Measurements from ENCODE around the gene VRK2. TPM values are rescaled to one million over a fixed set of nuclear protein-coding genes. Genes with fewer than 3 reads are reported as not detected.
"Not testable (repeated sequence)": the region's sequence is repeated elsewhere in the genome, so short reads cannot be mapped to it uniquely, and the experiment has no call there.

The VRK2 gene
- total and polyA plus RNA-seq, 4 donors: 10.1 to 22.3 (median 16.5) TPM

- H3K27ac ChIP-seq (ENCODE audit: low read depth in 1 of 2, low read length in 2 of 2): no peak overlapping the region
- intact Hi-C loops (cut with DNase I): no loop called here
- H3K4me3 ChIP-seq (ENCODE audit: low read length in 2 of 2): no peak overlapping the region
- no peaks in the 10 kb centered on the region for H3K4me1 ChIP-seq (ENCODE audit: control insufficient read depth in 1 of 2, insufficient read depth in 2 of 2, low read length in 2 of 2)
- peaks cover 0 to 3% of the 10 kb centered on the region in 2 donors for H3K36me3 ChIP-seq (ENCODE audit: control insufficient read depth in 1 of 2, insufficient read depth in 2 of 2, low read length in 1 of 2)
- ATAC-seq (ENCODE audit: low FRiP score) (no peak), DNase-seq (no peak)
- H3K9me3 ChIP-seq (ENCODE audit: control insufficient read depth, low read length): no peaks in the 10 kb centered on the region
- H3K27me3 ChIP-seq (ENCODE audit: control insufficient read depth in 1 of 2, insufficient read depth in 2 of 2, low read length in 1 of 2): no peaks in the 10 kb centered on the region
Observed at GRCh38 chr2:58156780-58157179, 110.2 kb downstream of the VRK2 start.

- Histone ChIP-seq H3K4me3 (ENCODE audit: low read length in 2 of 2) (no peak overlapping the region), H3K9me3 (ENCODE audit: control insufficient read depth, low read length) (no peaks in the 10 kb centered on the region), H3K36me3 (ENCODE audit: control insufficient read depth in 1 of 2, insufficient read depth in 2 of 2, low read length in 1 of 2) (peaks cover 0 to 3% of the 10 kb centered on the region in 2 donors), H3K27ac (ENCODE audit: low read depth in 1 of 2, low read length in 2 of 2) (no peak overlapping the region), H3K27me3 (ENCODE audit: control insufficient read depth in 1 of 2, insufficient read depth in 2 of 2, low read length in 1 of 2) (no peaks in the 10 kb centered on the region), H3K4me1 (ENCODE audit: control insufficient read depth in 1 of 2, insufficient read depth in 2 of 2, low read length in 2 of 2) (no peaks in the 10 kb centered on the region)
- intact Hi-C loops (cut with DNase I): no loop called here
- DNase-seq (no peak), ATAC-seq (ENCODE audit: low FRiP score) (no peak)
Observed at GRCh38 chr2:58157754-58158153, 111.1 kb downstream of the VRK2 start.

DNA sequence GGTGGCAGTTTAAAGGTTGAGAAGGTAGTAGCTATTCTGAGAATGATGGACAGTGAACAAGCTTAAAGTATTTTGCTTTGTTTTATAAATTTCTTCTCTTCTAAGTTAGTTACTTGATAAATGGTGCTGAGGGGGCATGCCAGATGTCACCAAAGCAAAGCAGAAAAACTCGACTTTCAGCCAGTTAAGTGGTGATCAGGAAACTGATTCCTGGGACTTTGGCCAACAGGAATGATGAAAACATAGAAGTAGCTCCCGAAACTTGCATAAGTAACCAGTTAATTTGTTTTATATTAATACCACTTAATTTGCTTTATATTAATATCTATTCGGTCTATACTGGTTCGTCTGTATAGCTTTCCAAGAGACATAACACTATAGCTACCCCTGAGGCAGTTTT is 111.9 kb downstream of the VRK2 start:
- no peak for DNase-seq
- Histone ChIP-seq H3K9me3 (ENCODE audit: control insufficient read depth, low read length) (no peaks in the 10 kb centered on the region), H3K4me3 (ENCODE audit: low read length in 2 of 2) (no peak overlapping the region), H3K36me3 (ENCODE audit: control insufficient read depth in 1 of 2, insufficient read depth in 2 of 2, low read length in 1 of 2) (peaks cover 0 to 3% of the 10 kb centered on the region in 2 donors), H3K27ac (ENCODE audit: low read depth in 1 of 2, low read length in 2 of 2) (no peak overlapping the region), H3K27me3 (ENCODE audit: control insufficient read depth in 1 of 2, insufficient read depth in 2 of 2, low read length in 1 of 2) (no peaks in the 10 kb centered on the region), H3K4me1 (ENCODE audit: control insufficient read depth in 1 of 2, insufficient read depth in 2 of 2, low read length in 2 of 2) (no peaks in the 10 kb centered on the region)
- intact Hi-C loops (cut with DNase I): no loop called here
- ATAC-seq (ENCODE audit: low FRiP score): no peak
- WGBS, 2 donors: 63 to 68% methylated on average over 4 of the region's 4 CpGs

DNA sequence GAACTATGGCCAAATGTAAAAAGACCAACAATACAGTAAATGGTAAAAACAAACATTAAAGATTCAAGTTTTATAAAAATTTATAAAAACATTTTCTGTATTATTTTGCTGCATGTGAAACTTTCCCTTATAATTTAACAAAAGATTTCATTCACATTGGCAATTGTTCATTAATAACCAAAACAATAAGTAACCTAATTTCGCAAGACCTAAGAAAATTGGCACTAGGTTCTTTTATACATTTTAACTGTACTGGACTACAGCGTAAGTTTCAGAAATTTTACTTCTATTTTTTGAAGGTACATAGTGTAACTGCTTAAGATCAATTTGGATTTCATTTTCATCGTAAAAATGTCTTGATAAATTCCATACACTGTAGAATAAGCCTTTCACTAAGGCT is 117.3 kb downstream of the VRK2 start:
- intact Hi-C loops (cut with DNase I): no loop called here
- ATAC-seq (ENCODE audit: low FRiP score) (no peak), DNase-seq (no peak)
- 98% methylated on average over 3 of the region's 3 CpGs for WGBS, 2 donors
- Histone ChIP-seq H3K4me1 (ENCODE audit: control insufficient read depth in 1 of 2, insufficient read depth in 2 of 2, low read length in 2 of 2) (no peaks in the 10 kb centered on the region), H3K27me3 (ENCODE audit: control insufficient read depth in 1 of 2, insufficient read depth in 2 of 2, low read length in 1 of 2) (no peaks in the 10 kb centered on the region), H3K9me3 (ENCODE audit: control insufficient read depth, low read length) (no peaks in the 10 kb centered on the region), H3K27ac (ENCODE audit: low read depth in 1 of 2, low read length in 2 of 2) (no peak overlapping the region), H3K4me3 (ENCODE audit: low read length in 2 of 2) (no peak overlapping the region), H3K36me3 (ENCODE audit: control insufficient read depth in 1 of 2, insufficient read depth in 2 of 2, low read length in 1 of 2) (peaks cover 0 to 3% of the 10 kb centered on the region in 2 donors)

- ATAC-seq (ENCODE audit: low FRiP score); H3K36me3 ChIP-seq (ENCODE audit: control insufficient read depth in 1 of 2, insufficient read depth in 2 of 2, low read length in 1 of 2); H3K27ac ChIP-seq (ENCODE audit: low read depth in 1 of 2, low read length in 2 of 2); H3K4me3 ChIP-seq (ENCODE audit: low read length in 2 of 2); H3K27me3 ChIP-seq (ENCODE audit: control insufficient read depth in 1 of 2, insufficient read depth in 2 of 2, low read length in 1 of 2); intact Hi-C loops (cut with DNase I); H3K4me1 ChIP-seq (ENCODE audit: control insufficient read depth in 1 of 2, insufficient read depth in 2 of 2, low read length in 2 of 2); DNase-seq; H3K9me3 ChIP-seq (ENCODE audit: control insufficient read depth, low read length): not testable (repeated sequence)
- WGBS, 2 donors: 94 to 95% methylated on average over 6 of the region's 6 CpGs
Observed at GRCh38 chr2:58168130-58168529, 121.5 kb downstream of the VRK2 start.

DNA sequence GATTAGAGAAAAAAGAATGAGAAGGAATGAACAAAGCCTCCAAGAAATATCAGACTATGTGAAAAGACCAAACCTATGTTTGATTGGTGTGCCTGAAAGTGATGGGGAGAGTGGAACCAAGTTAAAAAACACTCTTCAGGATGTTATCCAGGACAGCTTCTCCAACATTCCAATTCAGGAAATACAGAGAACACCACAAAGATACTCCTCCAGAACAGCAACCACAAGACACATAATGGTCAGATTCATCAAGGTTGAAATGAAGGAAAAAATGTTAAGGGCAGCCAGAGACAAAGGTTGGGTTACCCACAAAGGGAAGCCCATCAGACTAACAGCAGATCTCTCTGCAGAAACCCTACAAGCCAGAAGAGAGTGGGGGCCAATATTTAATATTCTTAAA is 123.2 kb downstream of the VRK2 start:
- H3K27me3 ChIP-seq (ENCODE audit: control insufficient read depth in 1 of 2, insufficient read depth in 2 of 2, low read length in 1 of 2); H3K27ac ChIP-seq (ENCODE audit: low read depth in 1 of 2, low read length in 2 of 2); H3K4me3 ChIP-seq (ENCODE audit: low read length in 2 of 2); ATAC-seq (ENCODE audit: low FRiP score); H3K36me3 ChIP-seq (ENCODE audit: control insufficient read depth in 1 of 2, insufficient read depth in 2 of 2, low read length in 1 of 2); H3K4me1 ChIP-seq (ENCODE audit: control insufficient read depth in 1 of 2, insufficient read depth in 2 of 2, low read length in 2 of 2); DNase-seq; H3K9me3 ChIP-seq (ENCODE audit: control insufficient read depth, low read length); intact Hi-C loops (cut with DNase I): not testable (repeated sequence)

DNA sequence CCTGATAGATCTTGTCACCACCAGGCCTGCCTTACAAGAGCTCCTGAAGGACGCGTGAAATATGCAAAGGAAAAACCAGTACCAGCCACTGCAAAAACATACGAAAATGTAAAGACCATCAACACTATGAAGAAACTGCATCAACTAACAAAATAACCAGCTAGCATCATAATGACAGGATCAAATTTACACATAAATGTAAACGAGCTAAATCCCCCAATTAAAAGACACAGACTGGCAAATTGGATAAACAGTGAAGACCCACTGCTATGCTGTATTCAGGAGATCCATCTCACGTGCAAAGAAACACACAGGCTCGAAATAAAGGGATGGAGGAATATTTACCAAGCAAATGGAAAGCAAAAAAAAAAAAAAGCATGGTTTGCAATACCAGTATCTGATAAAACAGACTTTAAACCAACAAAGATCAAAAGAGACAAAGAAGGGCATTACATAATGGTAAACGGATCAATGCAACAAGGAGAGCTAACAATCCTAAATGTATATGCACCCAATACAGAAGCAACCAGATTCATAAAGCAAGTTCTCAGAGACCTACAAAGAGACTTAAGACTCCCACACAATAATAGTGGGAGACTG is 123.8 kb downstream of the VRK2 start:
- intact Hi-C loops (cut with DNase I); H3K27me3 ChIP-seq (ENCODE audit: control insufficient read depth in 1 of 2, insufficient read depth in 2 of 2, low read length in 1 of 2); DNase-seq; ATAC-seq (ENCODE audit: low FRiP score); H3K27ac ChIP-seq (ENCODE audit: low read depth in 1 of 2, low read length in 2 of 2); H3K9me3 ChIP-seq (ENCODE audit: control insufficient read depth, low read length); H3K36me3 ChIP-seq (ENCODE audit: control insufficient read depth in 1 of 2, insufficient read depth in 2 of 2, low read length in 1 of 2); H3K4me3 ChIP-seq (ENCODE audit: low read length in 2 of 2); H3K4me1 ChIP-seq (ENCODE audit: control insufficient read depth in 1 of 2, insufficient read depth in 2 of 2, low read length in 2 of 2): not testable (repeated sequence)
- 95 to 96% methylated on average over 7 of the region's 7 CpGs for WGBS, 2 donors

- H3K27ac ChIP-seq (ENCODE audit: low read depth in 1 of 2, low read length in 2 of 2); H3K36me3 ChIP-seq (ENCODE audit: control insufficient read depth in 1 of 2, insufficient read depth in 2 of 2, low read length in 1 of 2); H3K27me3 ChIP-seq (ENCODE audit: control insufficient read depth in 1 of 2, insufficient read depth in 2 of 2, low read length in 1 of 2); H3K9me3 ChIP-seq (ENCODE audit: control insufficient read depth, low read length); DNase-seq; H3K4me3 ChIP-seq (ENCODE audit: low read length in 2 of 2); ATAC-seq (ENCODE audit: low FRiP score); H3K4me1 ChIP-seq (ENCODE audit: control insufficient read depth in 1 of 2, insufficient read depth in 2 of 2, low read length in 2 of 2); intact Hi-C loops (cut with DNase I): not testable (repeated sequence)
- 92 to 95% methylated on average over 16 of the region's 16 CpGs for WGBS, 2 donors
Observed at GRCh38 chr2:58171831-58172230, 125.2 kb downstream of the VRK2 start.

GRCh38 chr2:58177187-58177586 is 130.6 kb downstream of the VRK2 start:
- H3K4me3 ChIP-seq (ENCODE audit: low read length in 2 of 2); H3K9me3 ChIP-seq (ENCODE audit: control insufficient read depth, low read length); H3K27me3 ChIP-seq (ENCODE audit: control insufficient read depth in 1 of 2, insufficient read depth in 2 of 2, low read length in 1 of 2); H3K4me1 ChIP-seq (ENCODE audit: control insufficient read depth in 1 of 2, insufficient read depth in 2 of 2, low read length in 2 of 2); DNase-seq; H3K36me3 ChIP-seq (ENCODE audit: control insufficient read depth in 1 of 2, insufficient read depth in 2 of 2, low read length in 1 of 2); intact Hi-C loops (cut with DNase I); ATAC-seq (ENCODE audit: low FRiP score); H3K27ac ChIP-seq (ENCODE audit: low read depth in 1 of 2, low read length in 2 of 2): not testable (repeated sequence)
- WGBS, 2 donors: 87 to 92% methylated on average over 2 of the region's 4 CpGs

All from aorta (tissue), 5 donors.